Measurements from ENCODE around the gene PROCA1.

PROCA1 gene

GRCh38 chr17:28704219-28704858 lies 7.3 kb downstream of the PROCA1 start:
- H2AFZ ChIP-seq (ENCODE audit: low read length): no peak overlapping the region
- peaks cover 16 to 19% of the 10 kb centered on the region in 2 donors for H3K4me1 ChIP-seq (ENCODE audit: control insufficient read depth in 2 of 2, insufficient read depth in 1 of 2, low read depth in 1 of 2, low read length in 2 of 2)
- peak overlapping the region; percentile 32 for H3K23ac ChIP-seq (ENCODE audit: low read depth, low read length, poor library complexity)
- H3K4ac ChIP-seq (ENCODE audit: low read length): no peak overlapping the region
- no peak overlapping the region for H2BK120ac ChIP-seq (ENCODE audit: low read depth, low read length)
- H2BK12ac ChIP-seq (ENCODE audit: low read length): no peak overlapping the region
- H3K79me1 ChIP-seq (ENCODE audit: low read depth, low read length): peaks cover 6% of the 10 kb centered on the region
- no peaks in the 10 kb centered on the region for H3K9me3 ChIP-seq (replicated peaks in 1 of 2; ENCODE audit: control insufficient read depth in 2 of 2, insufficient read depth in 1 of 2, low read depth in 1 of 2, low read length in 2 of 2)
- H2BK5ac ChIP-seq (ENCODE audit: low read length): no peak overlapping the region
- DNase-seq (ENCODE audit: low spot score): no peak
- H3K36me3 ChIP-seq (replicated peaks in 1 of 2; ENCODE audit: control insufficient read depth in 2 of 2, insufficient read depth in 2 of 2, low read length in 2 of 2): peaks cover 39 to 56% of the 10 kb centered on the region in 2 donors
- H3K27me3 ChIP-seq (ENCODE audit: control insufficient read depth in 3 of 3, insufficient read depth in 3 of 3, low read depth in 1 of 3, low read length in 3 of 3): no peaks in the 10 kb centered on the region
- H4K91ac ChIP-seq (ENCODE audit: low read depth, low read length, poor library complexity): no peak overlapping the region
- H3K9ac ChIP-seq (ENCODE audit: low read depth, low read length, poor library complexity): peak overlapping the region; percentile 27
- no peak overlapping the region for H2BK15ac ChIP-seq (ENCODE audit: low read length)
- no peak overlapping the region for H4K8ac ChIP-seq (ENCODE audit: low read depth, low read length)
- H3K4me3 ChIP-seq (ENCODE audit: low read length in 2 of 2): no peak overlapping the region
- H3K4me2 ChIP-seq (ENCODE audit: insufficient read depth, low read length, poor library complexity, severe bottlenecking): no peak overlapping the region
- no peak overlapping the region for H3K14ac ChIP-seq (ENCODE audit: low read length)
- WGBS, 2 donors (ENCODE audit: extremely low coverage in 2 of 2, insufficient read length in 2 of 2, insufficient replicate concordance in 1 of 2): no CpG with 5 or more reads among the region's 14 CpGs
- no peak overlapping the region for H3K27ac ChIP-seq (replicated peaks; ENCODE audit: low read length)
- H3K18ac ChIP-seq (ENCODE audit: low read length): peak overlapping the region; percentile 2
- no peak overlapping the region for H2AK5ac ChIP-seq (ENCODE audit: low read depth, low read length)

- H2AFZ ChIP-seq (ENCODE audit: low read length): no peak overlapping the region
- H3K4ac ChIP-seq (ENCODE audit: low read length): no peak overlapping the region
- H4K8ac ChIP-seq (ENCODE audit: low read depth, low read length): no peak overlapping the region
- H3K79me1 ChIP-seq (ENCODE audit: low read depth, low read length): peaks cover 6% of the 10 kb centered on the region
- H3K4me1 ChIP-seq (ENCODE audit: control insufficient read depth in 2 of 2, insufficient read depth in 1 of 2, low read depth in 1 of 2, low read length in 2 of 2): peaks cover 16 to 19% of the 10 kb centered on the region in 2 donors
- H3K4me2 ChIP-seq (ENCODE audit: insufficient read depth, low read length, poor library complexity, severe bottlenecking): no peak overlapping the region
- DNase-seq (ENCODE audit: low spot score): no peak
- no peak overlapping the region for H2AK5ac ChIP-seq (ENCODE audit: low read depth, low read length)
- peaks cover 46 to 62% of the 10 kb centered on the region in 2 donors for H3K36me3 ChIP-seq (replicated peaks in 1 of 2; ENCODE audit: control insufficient read depth in 2 of 2, insufficient read depth in 2 of 2, low read length in 2 of 2)
- H3K27me3 ChIP-seq (ENCODE audit: control insufficient read depth in 3 of 3, insufficient read depth in 3 of 3, low read depth in 1 of 3, low read length in 3 of 3): no peaks in the 10 kb centered on the region
- H3K14ac ChIP-seq (ENCODE audit: low read length): no peak overlapping the region
- H2BK15ac ChIP-seq (ENCODE audit: low read length): no peak overlapping the region
- peak overlapping the region; percentile 27 for H3K9ac ChIP-seq (ENCODE audit: low read depth, low read length, poor library complexity)
- H4K91ac ChIP-seq (ENCODE audit: low read depth, low read length, poor library complexity): no peak overlapping the region
- H3K9me3 ChIP-seq (replicated peaks in 1 of 2; ENCODE audit: control insufficient read depth in 2 of 2, insufficient read depth in 1 of 2, low read depth in 1 of 2, low read length in 2 of 2): no peaks in the 10 kb centered on the region
- no peak overlapping the region for H3K4me3 ChIP-seq (ENCODE audit: low read length in 2 of 2)
- H3K27ac ChIP-seq (replicated peaks; ENCODE audit: low read length): peak overlapping the region; percentile 56
- peak overlapping the region; percentile 32 for H3K23ac ChIP-seq (ENCODE audit: low read depth, low read length, poor library complexity)
- no peak overlapping the region for H2BK120ac ChIP-seq (ENCODE audit: low read depth, low read length)
- no peak overlapping the region for H2BK12ac ChIP-seq (ENCODE audit: low read length)
- no peak overlapping the region for H3K18ac ChIP-seq (ENCODE audit: low read length)
- WGBS, 2 donors (ENCODE audit: extremely low coverage in 2 of 2, insufficient read length in 2 of 2, insufficient replicate concordance in 1 of 2): no CpG with 5 or more reads among the region's 16 CpGs
- H2BK5ac ChIP-seq (ENCODE audit: low read length): no peak overlapping the region
Measured at GRCh38 chr17:28703552-28704218, 8.0 kb downstream of the PROCA1 start.

GRCh38 chr17:28702752-28703150 lies 8.9 kb downstream of the PROCA1 start:
- no CpG with 5 or more reads among the region's 3 CpGs for WGBS, 2 donors (ENCODE audit: extremely low coverage in 2 of 2, insufficient read length in 2 of 2, insufficient replicate concordance in 1 of 2)
- no peak for DNase-seq (ENCODE audit: low spot score)
- H3K14ac ChIP-seq (ENCODE audit: low read length): no peak overlapping the region

GRCh38 chr17:28702026-28702751 lies 9.5 kb downstream of the PROCA1 start:
- Histone ChIP-seq H3K4me1 (ENCODE audit: control insufficient read depth in 2 of 2, insufficient read depth in 1 of 2, low read depth in 1 of 2, low read length in 2 of 2) (peaks cover 16 to 19% of the 10 kb centered on the region in 2 donors), H3K18ac (ENCODE audit: low read length) (no peak overlapping the region), H2BK120ac (ENCODE audit: low read depth, low read length) (no peak overlapping the region), H3K27ac (replicated peaks; ENCODE audit: low read length) (peak overlapping the region; percentile 56), H3K9ac (ENCODE audit: low read depth, low read length, poor library complexity) (peak overlapping the region; percentile 61), H4K91ac (ENCODE audit: low read depth, low read length, poor library complexity) (no peak overlapping the region), H2BK5ac (ENCODE audit: low read length) (no peak overlapping the region), H2BK15ac (ENCODE audit: low read length) (no peak overlapping the region), H2AFZ (ENCODE audit: low read length) (no peak overlapping the region), H3K27me3 (ENCODE audit: control insufficient read depth in 3 of 3, insufficient read depth in 3 of 3, low read depth in 1 of 3, low read length in 3 of 3) (no peaks in the 10 kb centered on the region), H3K14ac (ENCODE audit: low read length) (no peak overlapping the region), H3K23ac (ENCODE audit: low read depth, low read length, poor library complexity) (peak overlapping the region; percentile 83), H2AK5ac (ENCODE audit: low read depth, low read length) (no peak overlapping the region), H2BK12ac (ENCODE audit: low read length) (no peak overlapping the region), H4K8ac (ENCODE audit: low read depth, low read length) (no peak overlapping the region), H3K36me3 (replicated peaks in 1 of 2; ENCODE audit: control insufficient read depth in 2 of 2, insufficient read depth in 2 of 2, low read length in 2 of 2) (peaks cover 60 to 77% of the 10 kb centered on the region in 2 donors), H3K4me2 (ENCODE audit: insufficient read depth, low read length, poor library complexity, severe bottlenecking) (no peak overlapping the region), H3K79me1 (ENCODE audit: low read depth, low read length) (peaks cover 6% of the 10 kb centered on the region), H3K4me3 (ENCODE audit: low read length in 2 of 2) (no peak overlapping the region), H3K4ac (ENCODE audit: low read length) (no peak overlapping the region), H3K9me3 (replicated peaks in 1 of 2; ENCODE audit: control insufficient read depth in 2 of 2, insufficient read depth in 1 of 2, low read depth in 1 of 2, low read length in 2 of 2) (no peaks in the 10 kb centered on the region)
- no peak for DNase-seq (ENCODE audit: low spot score)
- WGBS, 2 donors (ENCODE audit: extremely low coverage in 2 of 2, insufficient read length in 2 of 2, insufficient replicate concordance in 1 of 2): no CpG with 5 or more reads among the region's 10 CpGs

More at GRCh38 chr17:28702752-28703150, 8.9 kb downstream of the PROCA1 start:
- H3K27ac ChIP-seq (replicated peaks; ENCODE audit: low read length): peak overlapping the region; percentile 56
- H3K9ac ChIP-seq (ENCODE audit: low read depth, low read length, poor library complexity): no peak overlapping the region
- peaks cover 55 to 72% of the 10 kb centered on the region in 2 donors for H3K36me3 ChIP-seq (replicated peaks in 1 of 2; ENCODE audit: control insufficient read depth in 2 of 2, insufficient read depth in 2 of 2, low read length in 2 of 2)
- H2AFZ ChIP-seq (ENCODE audit: low read length): no peak overlapping the region
- no peak overlapping the region for H4K8ac ChIP-seq (ENCODE audit: low read depth, low read length)
- H3K27me3 ChIP-seq (ENCODE audit: control insufficient read depth in 3 of 3, insufficient read depth in 3 of 3, low read depth in 1 of 3, low read length in 3 of 3): no peaks in the 10 kb centered on the region
- no peak overlapping the region for H3K4me2 ChIP-seq (ENCODE audit: insufficient read depth, low read length, poor library complexity, severe bottlenecking)
- H3K4me1 ChIP-seq (ENCODE audit: control insufficient read depth in 2 of 2, insufficient read depth in 1 of 2, low read depth in 1 of 2, low read length in 2 of 2): peaks cover 16 to 19% of the 10 kb centered on the region in 2 donors
- H3K79me1 ChIP-seq (ENCODE audit: low read depth, low read length): peaks cover 6% of the 10 kb centered on the region
- no peak overlapping the region for H4K91ac ChIP-seq (ENCODE audit: low read depth, low read length, poor library complexity)
- H2BK12ac ChIP-seq (ENCODE audit: low read length): no peak overlapping the region
- H3K4ac ChIP-seq (ENCODE audit: low read length): no peak overlapping the region
- H2BK120ac ChIP-seq (ENCODE audit: low read depth, low read length): no peak overlapping the region
- H2BK15ac ChIP-seq (ENCODE audit: low read length): no peak overlapping the region
- H2AK5ac ChIP-seq (ENCODE audit: low read depth, low read length): no peak overlapping the region
- no peak overlapping the region for H2BK5ac ChIP-seq (ENCODE audit: low read length)
- H3K23ac ChIP-seq (ENCODE audit: low read depth, low read length, poor library complexity): no peak overlapping the region
- H3K4me3 ChIP-seq (ENCODE audit: low read length in 2 of 2): no peak overlapping the region
- no peaks in the 10 kb centered on the region for H3K9me3 ChIP-seq (replicated peaks in 1 of 2; ENCODE audit: control insufficient read depth in 2 of 2, insufficient read depth in 1 of 2, low read depth in 1 of 2, low read length in 2 of 2)
- H3K18ac ChIP-seq (ENCODE audit: low read length): no peak overlapping the region
